Kidney (tissue), 14 donors: Measurements from ENCODE around the gene UBE2L3. TPM values are rescaled to one million over a fixed set of nuclear protein-coding genes. Genes with fewer than 3 reads are reported as not detected.

ENCODE experiments used
- DNase-seq, 5 donors: peaks; one replicate each; pipeline ENCODE4 v3.0.0-alpha.2; 2013 to 2020
- FAIRE-seq: peaks from 2 replicates; lab custom pipeline; 2012; peaks lifted over from hg19 to GRCh38; lab: Jason Lieb, UNC
- H3K27ac ChIP-seq, 2 donors: one replicate each; pipeline ENCODE4 v1.7.0; 2013; ENCODE audit warnings: low read depth in 2 of 2, low read length in 2 of 2, inconsistent platforms in 1 of 2
- H3K27me3 ChIP-seq: one replicate; pipeline ENCODE4 v1.7.1; 2013; ENCODE audit warnings: low read length, inconsistent platforms; ENCODE audit not compliant: control insufficient read depth, insufficient read depth
- H3K36me3 ChIP-seq, 3 donors: one replicate each; pipeline versions ENCODE4 v1.7.0 to v1.7.1; 2013; ENCODE audit warnings: low read length in 3 of 3, control low read depth in 1 of 3, inconsistent platforms in 1 of 3; ENCODE audit not compliant: insufficient read depth in 3 of 3, control insufficient read depth in 2 of 3
- H3K4me1 ChIP-seq, 3 donors: one replicate each; pipeline versions ENCODE4 v1.7.0 to v1.7.1; 2013; ENCODE audit warnings: low read length in 3 of 3, inconsistent platforms in 1 of 3, low read depth in 1 of 3; ENCODE audit not compliant: control insufficient read depth in 2 of 3, insufficient read depth in 2 of 3
- H3K4me3 ChIP-seq, 3 donors: one replicate each; pipeline versions ENCODE4 v1.7.0 to v1.8.1; 2013; ENCODE audit warnings: low read length in 3 of 3, control low read depth in 1 of 3, inconsistent platforms in 1 of 3
- H3K9ac ChIP-seq, 3 donors: one replicate each; pipeline versions ENCODE4 v1.7.0 to v1.7.1; 2013; ENCODE audit warnings: low read length in 3 of 3, control low read depth in 1 of 3, inconsistent platforms in 1 of 3
- H3K9me3 ChIP-seq, 3 donors: one replicate each; pipeline versions ENCODE4 v1.7.0 to v1.7.1; 2013; ENCODE audit warnings: low read length in 3 of 3, control low read depth in 1 of 3, inconsistent platforms in 1 of 3; ENCODE audit not compliant: control insufficient read depth in 2 of 3, insufficient read depth in 1 of 3
- intact Hi-C: fragments of 100-400 bp; cut with DNase I; formaldehyde crosslinking; loops from one replicate; pipeline ENCODE4 v1.11.1; 2022
- polyA plus RNA-seq: library from polyadenylated mRNA; stranded (reverse); fragments of 350-450 nt; fragmentation: Illumina TruSeq; extraction: RNeasy Lipid Tissue Mini Kit (QIAGEN cat#74804); gene quantifications from one replicate; pipeline ENCODE4 v1.2.3, GENCODE V29; 2014; ENCODE audit warnings: low read depth, low replicate concordance; ENCODE audit not compliant: insufficient read depth
- total RNA-seq: library from RNA; stranded (reverse); fragmentation: NEBNext Ultra II Directional; extraction: Animal tissue kit (Norgen Biotek cat#: 25700); gene quantifications from one replicate; pipeline ENCODE4 v1.2.1, GENCODE V29; 2021
- TF ChIP-seq, protein P1 (sequence below): IDR thresholded peaks from 3 replicates; pipeline ENCODE4 v1.5.1; 2012; ENCODE audit warnings: mild to moderate bottlenecking, moderate library complexity, borderline replicate concordance; ENCODE audit not compliant: insufficient read depth; ENCODE audit errors: extremely low read depth
- donor health status: control.
- donor health status: control.
- donor health status: control.
- donor health status: control.
- donor health status: control.
- donor health status: DM: yes; HTN: yes; CAD: no.
- donor health status: Normal renal cell carcinoma (clear cell type).

UBE2L3 gene
- total and polyA plus RNA-seq, 2 donors from 2014 or later, result 45.8 to 70.0 TPM

GRCh38 chr22:21582801-21583740, 15.6 kb downstream of the UBE2L3 start:
- Histone ChIP-seq H3K27ac (no peak overlapping the region), H3K4me3 (no peak overlapping the region), H3K9ac (no peak overlapping the region), H3K36me3 (no peaks in the 10 kb centered on the region), H3K27me3 (no peaks in the 10 kb centered on the region), H3K9me3 (no peaks in the 10 kb centered on the region), H3K4me1 (peaks cover 0 to 16% (median 4%) of the 10 kb centered on the region in 3 donors)
- intact Hi-C loops, result no loop called here
- DNase-seq, result no peak
- TF ChIP-seq, protein P1, sequence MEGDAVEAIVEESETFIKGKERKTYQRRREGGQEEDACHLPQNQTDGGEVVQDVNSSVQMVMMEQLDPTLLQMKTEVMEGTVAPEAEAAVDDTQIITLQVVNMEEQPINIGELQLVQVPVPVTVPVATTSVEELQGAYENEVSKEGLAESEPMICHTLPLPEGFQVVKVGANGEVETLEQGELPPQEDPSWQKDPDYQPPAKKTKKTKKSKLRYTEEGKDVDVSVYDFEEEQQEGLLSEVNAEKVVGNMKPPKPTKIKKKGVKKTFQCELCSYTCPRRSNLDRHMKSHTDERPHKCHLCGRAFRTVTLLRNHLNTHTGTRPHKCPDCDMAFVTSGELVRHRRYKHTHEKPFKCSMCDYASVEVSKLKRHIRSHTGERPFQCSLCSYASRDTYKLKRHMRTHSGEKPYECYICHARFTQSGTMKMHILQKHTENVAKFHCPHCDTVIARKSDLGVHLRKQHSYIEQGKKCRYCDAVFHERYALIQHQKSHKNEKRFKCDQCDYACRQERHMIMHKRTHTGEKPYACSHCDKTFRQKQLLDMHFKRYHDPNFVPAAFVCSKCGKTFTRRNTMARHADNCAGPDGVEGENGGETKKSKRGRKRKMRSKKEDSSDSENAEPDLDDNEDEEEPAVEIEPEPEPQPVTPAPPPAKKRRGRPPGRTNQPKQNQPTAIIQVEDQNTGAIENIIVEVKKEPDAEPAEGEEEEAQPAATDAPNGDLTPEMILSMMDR, result no peak
- no peak for FAIRE-seq

GRCh38 chr22:21585389-21585788, 17.9 kb downstream of the UBE2L3 start:
- Histone ChIP-seq H3K27me3 (no peaks in the 10 kb centered on the region), H3K9me3 (no peaks in the 10 kb centered on the region), H3K27ac (no peak overlapping the region), H3K4me3 (no peak overlapping the region), H3K36me3 (no peaks in the 10 kb centered on the region), H3K9ac (no peak overlapping the region), H3K4me1 (peaks cover 0 to 5% (median 0%) of the 10 kb centered on the region in 3 donors)
- TF ChIP-seq, protein P1, result no peak
- DNase-seq (no peak), FAIRE-seq (no peak)
- intact Hi-C loops, result no loop called here

DNA sequence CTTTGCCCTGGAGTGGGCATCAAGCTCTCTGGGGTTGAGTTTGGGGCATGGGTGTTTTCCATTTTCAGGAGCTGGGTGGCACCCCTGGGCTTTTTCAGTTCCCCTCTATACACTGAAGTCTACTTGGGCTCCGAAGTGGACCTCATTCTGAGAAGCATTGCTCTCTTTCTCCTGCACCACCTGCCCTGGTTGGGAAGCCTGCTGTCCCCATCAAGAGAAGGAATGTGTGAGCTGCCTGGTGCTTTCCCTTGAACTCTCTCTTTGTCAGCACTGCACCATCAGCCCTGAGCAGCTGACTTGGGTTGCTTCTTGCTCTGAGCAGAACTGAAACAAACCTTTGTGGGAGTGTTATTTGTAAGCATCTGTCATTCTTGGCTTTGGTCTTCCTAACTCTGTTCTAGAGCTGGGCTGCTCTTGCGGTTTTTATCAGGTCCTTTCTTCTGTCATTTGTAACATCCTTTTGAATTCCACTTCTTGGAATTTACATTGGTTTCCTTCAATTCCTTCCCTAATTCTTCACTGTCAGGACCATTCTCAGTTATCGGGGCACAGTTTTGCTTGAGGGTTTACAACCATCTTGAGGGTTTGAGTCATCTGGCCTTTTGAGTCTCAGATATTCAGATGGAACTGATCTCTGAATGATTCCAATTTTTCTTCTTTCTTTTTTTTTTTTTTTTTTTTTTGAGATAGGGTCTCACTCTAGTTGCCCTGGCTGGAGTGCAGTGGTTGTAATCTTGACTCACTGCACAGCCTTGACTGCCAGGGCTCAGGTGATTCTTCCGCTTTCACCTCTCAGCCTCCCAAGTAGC, 20.5 kb downstream of the UBE2L3 start:
- intact Hi-C loops, result no loop called here

More for the DNA sequence above, 20.5 kb downstream of the UBE2L3 start:
- DNase-seq, result no peak
- H3K9ac ChIP-seq, result no peak overlapping the region
- peaks cover 0 to 11% (median 9%) of the 10 kb centered on the region in 3 donors for H3K4me1 ChIP-seq
- no peak overlapping the region for H3K4me3 ChIP-seq
- H3K9me3 ChIP-seq, result no peaks in the 10 kb centered on the region
- TF ChIP-seq, protein P1, result no peak
- no peaks in the 10 kb centered on the region for H3K27me3 ChIP-seq
- H3K36me3 ChIP-seq, result peaks cover 0 to 8% (median 5%) of the 10 kb centered on the region in 3 donors
- no peak for FAIRE-seq
- H3K27ac ChIP-seq, result no peak overlapping the region
